ENCODE data around the gene CHIA. TPM values are rescaled to one million over a fixed set of nuclear protein-coding genes. Genes with fewer than 3 reads are reported as not detected.

CHIA gene
- total and polyA plus RNA-seq, 2 of the 13 experiments (the other 11 are each of a cell fraction or from before 2014, with no cell fraction given) = not detected

DNA sequence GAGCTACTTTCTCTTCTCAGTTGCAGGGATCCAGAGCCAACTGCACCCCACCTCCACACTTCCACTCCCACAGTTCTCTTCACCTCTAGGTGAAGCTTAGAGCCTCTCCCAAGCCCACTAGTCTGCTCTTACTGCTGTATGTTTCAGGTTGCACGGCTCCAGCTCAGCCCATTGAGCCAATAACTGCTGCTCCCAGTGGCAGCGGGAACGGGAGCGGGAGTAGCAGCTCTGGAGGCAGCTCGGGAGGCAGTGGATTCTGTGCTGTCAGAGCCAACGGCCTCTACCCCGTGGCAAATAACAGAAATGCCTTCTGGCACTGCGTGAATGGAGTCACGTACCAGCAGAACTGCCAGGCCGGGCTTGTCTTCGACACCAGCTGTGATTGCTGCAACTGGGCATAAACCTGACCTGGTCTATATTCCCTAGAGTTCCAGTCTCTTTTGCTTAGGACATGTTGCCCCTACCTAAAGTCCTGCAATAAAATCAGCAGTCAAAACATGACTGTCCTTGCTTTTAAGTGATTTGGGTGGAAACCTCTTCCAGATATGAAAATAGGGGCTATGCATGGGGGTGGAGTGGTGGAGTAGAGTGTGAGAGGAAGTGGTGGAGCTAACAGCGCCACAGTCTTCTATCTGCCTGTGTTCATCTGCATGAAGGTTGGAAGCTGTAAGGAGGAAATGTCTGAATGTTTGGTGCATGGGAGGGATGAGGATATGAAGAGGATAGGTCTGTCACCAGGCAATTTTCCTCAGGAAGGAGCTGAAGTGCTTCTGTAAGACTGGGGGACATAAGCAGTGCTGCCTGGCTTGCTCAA is 29.6 kb downstream of the CHIA start:
- WGBS (ENCODE audit: low lambda C conversion rate) = 24% methylated on average over 12 of the region's 12 CpGs
- no peak overlapping the region for H3K4me2 ChIP-seq (ENCODE audit: low read depth, low read length)
- no peaks in the 10 kb centered on the region for H3K36me3 ChIP-seq (replicated peaks in 1 of 2; ENCODE audit: control insufficient read depth in 1 of 2, insufficient read depth in 2 of 2, low read length in 2 of 2)
- peaks cover 7% of the 10 kb centered on the region; the same call in 1 of the 2 replicates for H3K4me1 ChIP-seq (ENCODE audit: insufficient read depth, low read length)
- peaks cover 0 to 18% of the 10 kb centered on the region in 2 experiments; a peak in 2 of 5 replicates for H3K27me3 ChIP-seq (ENCODE audit: control insufficient read depth in 1 of 2, insufficient read depth in 2 of 2, low read length in 2 of 2)
- no peak overlapping the region; a peak in 1 of 6 replicates for H3K4me3 ChIP-seq (replicated peaks in 1 of 3; ENCODE audit: insufficient read depth in 1 of 3, low read depth in 2 of 3, low read length in 3 of 3)
- in situ Hi-C loops (cut with HindIII; ENCODE audit: extremely low pct_ligation_motif_present, low pct_unique_long_range_greater_than_20kb) = no loop called here
- H3K9ac ChIP-seq (ENCODE audit: insufficient read depth, low read depth, low read length) = no peak overlapping the region
- ChIA-PET CTCF (ENCODE audit: low intra/inter-chr PET ratio, low total read pairs) (no interaction called here), POLR2A (no interaction called here)
- no peaks in the 10 kb centered on the region for H3K79me2 ChIP-seq (ENCODE audit: insufficient read depth, low read length)
- no peak overlapping the region for H2AFZ ChIP-seq (ENCODE audit: low read length)
- TF ChIP-seq, protein P1, sequence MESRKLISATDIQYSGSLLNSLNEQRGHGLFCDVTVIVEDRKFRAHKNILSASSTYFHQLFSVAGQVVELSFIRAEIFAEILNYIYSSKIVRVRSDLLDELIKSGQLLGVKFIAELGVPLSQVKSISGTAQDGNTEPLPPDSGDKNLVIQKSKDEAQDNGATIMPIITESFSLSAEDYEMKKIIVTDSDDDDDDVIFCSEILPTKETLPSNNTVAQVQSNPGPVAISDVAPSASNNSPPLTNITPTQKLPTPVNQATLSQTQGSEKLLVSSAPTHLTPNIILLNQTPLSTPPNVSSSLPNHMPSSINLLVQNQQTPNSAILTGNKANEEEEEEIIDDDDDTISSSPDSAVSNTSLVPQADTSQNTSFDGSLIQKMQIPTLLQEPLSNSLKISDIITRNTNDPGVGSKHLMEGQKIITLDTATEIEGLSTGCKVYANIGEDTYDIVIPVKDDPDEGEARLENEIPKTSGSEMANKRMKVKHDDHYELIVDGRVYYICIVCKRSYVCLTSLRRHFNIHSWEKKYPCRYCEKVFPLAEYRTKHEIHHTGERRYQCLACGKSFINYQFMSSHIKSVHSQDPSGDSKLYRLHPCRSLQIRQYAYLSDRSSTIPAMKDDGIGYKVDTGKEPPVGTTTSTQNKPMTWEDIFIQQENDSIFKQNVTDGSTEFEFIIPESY (CRISPR knock-in tag; IDR thresholded peaks at IDR 0.05) = peak; percentile 99
- TF ChIP-seq, protein P2, sequence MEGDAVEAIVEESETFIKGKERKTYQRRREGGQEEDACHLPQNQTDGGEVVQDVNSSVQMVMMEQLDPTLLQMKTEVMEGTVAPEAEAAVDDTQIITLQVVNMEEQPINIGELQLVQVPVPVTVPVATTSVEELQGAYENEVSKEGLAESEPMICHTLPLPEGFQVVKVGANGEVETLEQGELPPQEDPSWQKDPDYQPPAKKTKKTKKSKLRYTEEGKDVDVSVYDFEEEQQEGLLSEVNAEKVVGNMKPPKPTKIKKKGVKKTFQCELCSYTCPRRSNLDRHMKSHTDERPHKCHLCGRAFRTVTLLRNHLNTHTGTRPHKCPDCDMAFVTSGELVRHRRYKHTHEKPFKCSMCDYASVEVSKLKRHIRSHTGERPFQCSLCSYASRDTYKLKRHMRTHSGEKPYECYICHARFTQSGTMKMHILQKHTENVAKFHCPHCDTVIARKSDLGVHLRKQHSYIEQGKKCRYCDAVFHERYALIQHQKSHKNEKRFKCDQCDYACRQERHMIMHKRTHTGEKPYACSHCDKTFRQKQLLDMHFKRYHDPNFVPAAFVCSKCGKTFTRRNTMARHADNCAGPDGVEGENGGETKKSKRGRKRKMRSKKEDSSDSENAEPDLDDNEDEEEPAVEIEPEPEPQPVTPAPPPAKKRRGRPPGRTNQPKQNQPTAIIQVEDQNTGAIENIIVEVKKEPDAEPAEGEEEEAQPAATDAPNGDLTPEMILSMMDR (CRISPR knock-in tag; IDR thresholded peaks at IDR 0.05) = peak; percentile 23
- TF ChIP-seq POLR2A (IDR thresholded peaks at IDR 0.05; ENCODE audit: insufficient read depth in 1 of 2, low read depth in 2 of 2, low read length in 2 of 2) = no peak
- intact Hi-C loops (cut with micrococcal nuclease; ENCODE audit: unreplicated experiment) = no loop called here
- DNase-seq (ENCODE audit: low spot score) (no peak), FAIRE-seq (no peak), ATAC-seq (peak; percentile 65)
- H4K20me1 ChIP-seq (ENCODE audit: insufficient read depth, low read length) = no peaks in the 10 kb centered on the region
- no peak overlapping the region for H3K27ac ChIP-seq (ENCODE audit: extremely low read length, insufficient read depth, low read length)
- H3K9me3 ChIP-seq (ENCODE audit: low read length) = no peaks in the 10 kb centered on the region
- BruUV-seq (replicated peaks) = no TSS peak

All from HepG2 (cell line).